ENCODE results near the gene TAS2R5.

DNA sequence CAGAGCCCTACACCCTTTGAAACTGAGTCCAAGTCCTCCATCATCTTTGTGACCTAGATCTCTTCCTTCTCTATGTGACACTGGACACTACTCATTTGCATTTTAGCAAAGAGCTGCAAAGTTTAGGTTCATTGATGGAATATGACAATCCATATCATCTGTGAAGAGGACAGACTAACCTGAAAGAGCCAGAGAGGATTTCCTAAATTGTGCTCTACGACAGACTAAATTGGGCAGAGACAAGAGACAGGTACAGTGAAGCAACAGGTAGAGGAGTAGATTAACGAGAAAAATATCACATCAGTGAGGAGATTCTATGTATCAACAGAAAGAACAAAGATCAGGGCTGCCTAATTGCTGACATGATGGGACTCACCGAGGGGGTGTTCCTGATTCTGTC lies 26.2 kb upstream of the TAS2R5 start, which contains the start of gene TAS2R3:
- TF ChIP-seq, protein P1, sequence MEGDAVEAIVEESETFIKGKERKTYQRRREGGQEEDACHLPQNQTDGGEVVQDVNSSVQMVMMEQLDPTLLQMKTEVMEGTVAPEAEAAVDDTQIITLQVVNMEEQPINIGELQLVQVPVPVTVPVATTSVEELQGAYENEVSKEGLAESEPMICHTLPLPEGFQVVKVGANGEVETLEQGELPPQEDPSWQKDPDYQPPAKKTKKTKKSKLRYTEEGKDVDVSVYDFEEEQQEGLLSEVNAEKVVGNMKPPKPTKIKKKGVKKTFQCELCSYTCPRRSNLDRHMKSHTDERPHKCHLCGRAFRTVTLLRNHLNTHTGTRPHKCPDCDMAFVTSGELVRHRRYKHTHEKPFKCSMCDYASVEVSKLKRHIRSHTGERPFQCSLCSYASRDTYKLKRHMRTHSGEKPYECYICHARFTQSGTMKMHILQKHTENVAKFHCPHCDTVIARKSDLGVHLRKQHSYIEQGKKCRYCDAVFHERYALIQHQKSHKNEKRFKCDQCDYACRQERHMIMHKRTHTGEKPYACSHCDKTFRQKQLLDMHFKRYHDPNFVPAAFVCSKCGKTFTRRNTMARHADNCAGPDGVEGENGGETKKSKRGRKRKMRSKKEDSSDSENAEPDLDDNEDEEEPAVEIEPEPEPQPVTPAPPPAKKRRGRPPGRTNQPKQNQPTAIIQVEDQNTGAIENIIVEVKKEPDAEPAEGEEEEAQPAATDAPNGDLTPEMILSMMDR (conservative IDR thresholded peaks at IDR 0.05): no peak
- no peak for TF ChIP-seq EZH2 (IDR thresholded peaks at IDR 0.05; ENCODE audit: low read depth)
